A549 (cell line): Measurements from ENCODE around the gene SMC6.

Experiments used
- CTCF ChIP-seq: fragments of >200 bp; sonication (Bioruptor Twin); formaldehyde crosslinking; IDR thresholded peaks from 3 replicates; pipeline ENCODE4 v1.5.1; 2016
- EHMT2 ChIP-seq: fragments of 200-600 bp; sonication (generic); IDR thresholded peaks from 2 replicates; pipeline ENCODE4 v1.6.1; 2016; ENCODE audit warnings: antibody characterized with exemption, low read depth, mild to moderate bottlenecking, moderate library complexity
- HOXA7 ChIP-seq: fragments of 250-450 bp; sonication (Bioruptor Pico); IDR thresholded peaks from 2 replicates; pipeline ENCODE4 v1.5.0; 2020; ENCODE audit warnings: mild to moderate bottlenecking, moderate library complexity
- NR3C1 ChIP-seq: fragments of >200 bp; sonication (Bioruptor Twin); formaldehyde crosslinking; IDR thresholded peaks from 3 replicates; pipeline ENCODE4 v1.6.1; 2017
- POLR2AphosphoS2 ChIP-seq: conservative IDR thresholded peaks from 2 replicates; pipeline ENCODE4 v1.6.1; 2012; ENCODE audit warnings: low read length, improper control_type of control experiment, inconsistent platforms
- REST ChIP-seq: fragments of 200-600 bp; sonication (generic); IDR thresholded peaks from 2 replicates; pipeline ENCODE4 v1.6.1; 2016; ENCODE audit warnings: antibody characterized with exemption, mild to moderate bottlenecking, moderate library complexity

- TF ChIP-seq HOXA7 (CRISPR knock-in tag) (no peak), CTCF (no peak), REST (no peak), NR3C1 (no peak), POLR2AphosphoS2 (no peak), EHMT2 (no peak)
These were observed 1.4 kb downstream of the SMC6 start for GRCh38 chr2:17752246-17752645.
